BE2C (cell line): ENCODE measurements around the gene COPG1.
A peak's percentile ranks its signal among the peaks of the same experiment; 100 is the strongest.

Experiments
- DNase-seq: peaks from one replicate; pipeline ENCODE4 v3.0.0-alpha.2; 2020
- H3K27me3 ChIP-seq: fragments of 250-450 bp; sonication (Bioruptor Pico); 2 replicates; pipeline ENCODE4 v1.5.1; 2020; ENCODE audit warnings: mild to moderate bottlenecking
- H3K36me3 ChIP-seq: fragments of 250-450 bp; sonication (Bioruptor Pico); 2 replicates; pipeline ENCODE4 v1.5.1; 2020; ENCODE audit warnings: mild to moderate bottlenecking
- H3K4me1 ChIP-seq: fragments of 250-450 bp; sonication (Bioruptor Pico); 2 replicates; pipeline ENCODE4 v1.5.1; 2020
- H3K4me3 ChIP-seq: 2 replicates; pipeline ENCODE4 v1.5.1; 2011; ENCODE audit warnings: low read depth, low read length
- H3K9me3 ChIP-seq: fragments of 250-450 bp; sonication (Bioruptor Pico); 2 replicates; pipeline ENCODE4 v1.5.1; 2020
- TF ChIP-seq, protein P1 (sequence below): IDR thresholded peaks from 2 replicates; pipeline ENCODE4 v1.5.1; 2012; ENCODE audit warnings: mild to moderate bottlenecking, low read depth, low read length

The COPG1 gene

DNA sequence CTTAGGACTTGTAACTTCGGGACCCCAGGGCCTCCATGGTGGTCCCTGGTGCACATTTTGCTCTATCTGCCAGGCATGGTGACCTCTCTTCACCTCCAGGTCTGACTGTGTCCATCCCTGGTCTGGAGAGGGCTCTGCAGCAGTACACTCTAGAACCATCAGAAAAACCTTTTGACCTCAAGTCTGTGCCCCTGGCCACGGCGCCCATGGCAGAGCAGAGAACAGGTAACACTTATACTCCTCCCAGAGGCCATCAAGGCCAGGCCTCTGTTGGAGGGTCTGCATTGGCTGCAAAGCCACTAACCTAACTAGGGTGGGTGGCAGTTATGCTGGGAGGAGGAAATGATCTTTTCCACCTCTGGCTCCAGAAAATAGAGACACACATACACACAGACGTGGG, 19.0 kb downstream of the COPG1 start:
- Histone ChIP-seq H3K9me3 (no peaks in the 10 kb centered on the region), H3K4me3 (no peak overlapping the region), H3K4me1 (no peaks in the 10 kb centered on the region), H3K36me3 (peaks cover 92% of the 10 kb centered on the region), H3K27me3 (no peaks in the 10 kb centered on the region)
- DNase-seq, result no peak
- TF ChIP-seq, protein P1, sequence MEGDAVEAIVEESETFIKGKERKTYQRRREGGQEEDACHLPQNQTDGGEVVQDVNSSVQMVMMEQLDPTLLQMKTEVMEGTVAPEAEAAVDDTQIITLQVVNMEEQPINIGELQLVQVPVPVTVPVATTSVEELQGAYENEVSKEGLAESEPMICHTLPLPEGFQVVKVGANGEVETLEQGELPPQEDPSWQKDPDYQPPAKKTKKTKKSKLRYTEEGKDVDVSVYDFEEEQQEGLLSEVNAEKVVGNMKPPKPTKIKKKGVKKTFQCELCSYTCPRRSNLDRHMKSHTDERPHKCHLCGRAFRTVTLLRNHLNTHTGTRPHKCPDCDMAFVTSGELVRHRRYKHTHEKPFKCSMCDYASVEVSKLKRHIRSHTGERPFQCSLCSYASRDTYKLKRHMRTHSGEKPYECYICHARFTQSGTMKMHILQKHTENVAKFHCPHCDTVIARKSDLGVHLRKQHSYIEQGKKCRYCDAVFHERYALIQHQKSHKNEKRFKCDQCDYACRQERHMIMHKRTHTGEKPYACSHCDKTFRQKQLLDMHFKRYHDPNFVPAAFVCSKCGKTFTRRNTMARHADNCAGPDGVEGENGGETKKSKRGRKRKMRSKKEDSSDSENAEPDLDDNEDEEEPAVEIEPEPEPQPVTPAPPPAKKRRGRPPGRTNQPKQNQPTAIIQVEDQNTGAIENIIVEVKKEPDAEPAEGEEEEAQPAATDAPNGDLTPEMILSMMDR, result no peak

DNA sequence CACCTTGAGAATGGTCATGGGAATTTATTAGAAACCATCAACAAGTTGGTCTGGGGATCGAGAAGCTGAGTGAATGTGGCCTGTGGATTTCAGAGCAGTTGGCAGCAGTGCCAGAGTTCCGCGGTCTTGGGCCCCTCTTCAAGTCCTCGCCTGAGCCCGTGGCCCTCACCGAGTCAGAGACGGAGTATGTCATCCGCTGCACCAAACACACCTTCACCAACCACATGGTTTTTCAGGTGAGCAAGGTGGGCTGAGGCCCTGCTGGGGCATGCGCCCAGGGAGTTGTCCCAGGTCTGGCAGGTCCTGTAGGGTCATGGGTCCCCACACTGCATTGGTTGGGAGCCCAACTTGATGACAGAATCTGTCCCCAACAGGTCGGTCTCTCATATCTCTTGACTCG, 22.3 kb downstream of the COPG1 start:
- H3K9me3 ChIP-seq, result no peaks in the 10 kb centered on the region
- H3K4me3 ChIP-seq, result no peak overlapping the region
- peaks cover 90% of the 10 kb centered on the region for H3K36me3 ChIP-seq
- TF ChIP-seq, protein P1, result no peak
- H3K27me3 ChIP-seq, result no peaks in the 10 kb centered on the region
- no peak for DNase-seq
- H3K4me1 ChIP-seq, result no peaks in the 10 kb centered on the region

- no peaks in the 10 kb centered on the region for H3K27me3 ChIP-seq
- TF ChIP-seq, protein P1, result no peak
- no peak overlapping the region for H3K4me3 ChIP-seq
- no peak for DNase-seq
- no peaks in the 10 kb centered on the region for H3K9me3 ChIP-seq
- H3K36me3 ChIP-seq, result peaks cover 55% of the 10 kb centered on the region
- peaks cover 8% of the 10 kb centered on the region for H3K4me1 ChIP-seq
Measured at GRCh38 chr3:129276385-129276784, 27.0 kb downstream of the COPG1 start.

GRCh38 chr3:129277829-129278271, 28.4 kb downstream of the COPG1 start:
- TF ChIP-seq, protein P1, result no peak
- Histone ChIP-seq H3K27me3 (no peaks in the 10 kb centered on the region), H3K4me3 (peak overlapping the region; percentile 94), H3K9me3 (no peaks in the 10 kb centered on the region), H3K4me1 (peaks cover 8% of the 10 kb centered on the region), H3K36me3 (peaks cover 40% of the 10 kb centered on the region)
- DNase-seq, result peak; percentile 48

DNA sequence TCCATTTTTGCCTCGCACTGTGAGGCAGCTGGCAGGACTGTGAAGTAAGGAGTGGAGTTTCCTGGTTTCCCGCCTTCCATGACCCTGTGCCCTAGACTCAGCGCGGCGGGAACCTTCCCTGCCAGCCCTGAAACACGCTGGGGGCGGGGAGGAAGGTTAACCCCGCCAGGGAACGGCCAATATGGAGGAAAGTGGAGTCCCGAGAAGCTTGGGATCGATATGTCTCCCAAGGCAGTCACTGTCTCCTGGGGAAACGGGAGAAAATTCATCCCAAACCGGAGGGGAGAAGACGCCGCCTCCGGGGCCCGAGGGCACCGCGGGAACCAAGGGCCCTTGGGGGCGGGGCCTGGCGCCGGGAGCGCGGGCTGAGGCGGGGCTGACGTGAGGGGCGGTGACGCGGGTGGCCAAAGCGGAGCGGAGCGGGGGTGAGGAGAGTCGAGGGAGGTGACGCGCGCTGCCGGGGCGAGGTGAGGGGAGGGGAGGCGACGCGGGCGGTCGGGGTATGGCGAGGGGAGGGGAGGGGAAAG, 29.1 kb downstream of the COPG1 start, which contains the start of gene HMCES:
Gene HMCES, plus strand, starts transcription at position 432 of the 527 bp plus-strand sequence. CDS start 863 bp downstream, outside the sequence.
- H3K9me3 ChIP-seq, result no peaks in the 10 kb centered on the region
- no peaks in the 10 kb centered on the region for H3K27me3 ChIP-seq
- H3K36me3 ChIP-seq, result peaks cover 36% of the 10 kb centered on the region
- peak; percentile 96 for DNase-seq
- H3K4me1 ChIP-seq, result peaks cover 8% of the 10 kb centered on the region
- peak within 1 kb of the TSS; percentile 94 for H3K4me3 ChIP-seq
- TF ChIP-seq, protein P1, result no peak

DNA sequence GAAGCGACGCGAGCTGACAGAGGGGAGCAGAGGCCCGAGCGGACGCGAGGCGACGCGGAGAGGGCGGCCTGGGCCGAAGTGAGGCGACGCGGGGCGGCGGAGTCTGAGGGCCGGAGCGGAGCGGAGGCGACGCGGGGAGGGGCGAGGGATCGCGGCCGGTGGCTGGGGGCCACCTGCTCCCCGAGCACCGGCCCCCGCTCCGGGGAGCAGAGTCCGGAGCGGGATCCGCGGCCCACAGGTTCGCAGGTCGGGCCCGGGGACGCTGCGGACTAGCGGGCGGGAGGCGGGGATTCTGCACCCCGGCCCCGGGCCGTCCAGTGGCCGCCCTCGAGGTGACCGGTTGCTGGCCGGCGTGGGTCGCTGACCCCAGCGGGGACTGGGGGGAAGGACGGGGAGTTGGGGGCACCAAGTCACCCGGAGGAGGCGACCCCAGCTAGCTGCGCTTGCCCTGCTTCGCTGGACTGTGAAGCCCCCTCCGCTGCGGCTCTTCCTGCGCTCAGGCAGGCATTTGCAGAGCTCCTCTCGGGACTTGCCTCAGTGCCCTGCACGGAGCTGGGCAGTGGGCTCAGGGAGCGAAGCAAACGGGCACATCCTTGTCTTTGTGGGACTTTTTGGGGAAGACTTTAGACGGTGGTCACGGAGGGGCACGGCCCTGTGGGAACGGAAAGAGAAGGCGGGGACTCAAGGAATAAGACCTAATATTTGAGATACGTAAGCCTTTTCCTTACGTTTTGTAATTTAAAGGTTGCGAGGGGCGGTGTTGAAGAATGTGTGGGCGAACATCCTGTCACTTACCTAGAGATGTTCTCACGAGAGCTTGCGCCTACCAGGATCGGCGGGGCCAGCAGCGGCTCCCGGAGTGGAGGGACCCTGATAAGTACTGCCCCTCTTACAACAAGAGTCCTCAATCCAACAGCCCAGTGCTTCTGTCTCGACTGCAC, 29.8 kb downstream of the COPG1 start:
- TF ChIP-seq, protein P1, result no peak
- Histone ChIP-seq H3K9me3 (no peaks in the 10 kb centered on the region), H3K4me1 (peaks cover 8% of the 10 kb centered on the region), H3K36me3 (peaks cover 31% of the 10 kb centered on the region), H3K27me3 (no peaks in the 10 kb centered on the region), H3K4me3 (peak overlapping the region; percentile 94)
- peak; percentile 60 for DNase-seq
